ENCODE data around the gene PPP6R1.
"Not testable (repeated sequence)": the region's sequence is repeated elsewhere in the genome, so short reads cannot be mapped to it uniquely, and the experiment has no call there.

PPP6R1 gene

DNA sequence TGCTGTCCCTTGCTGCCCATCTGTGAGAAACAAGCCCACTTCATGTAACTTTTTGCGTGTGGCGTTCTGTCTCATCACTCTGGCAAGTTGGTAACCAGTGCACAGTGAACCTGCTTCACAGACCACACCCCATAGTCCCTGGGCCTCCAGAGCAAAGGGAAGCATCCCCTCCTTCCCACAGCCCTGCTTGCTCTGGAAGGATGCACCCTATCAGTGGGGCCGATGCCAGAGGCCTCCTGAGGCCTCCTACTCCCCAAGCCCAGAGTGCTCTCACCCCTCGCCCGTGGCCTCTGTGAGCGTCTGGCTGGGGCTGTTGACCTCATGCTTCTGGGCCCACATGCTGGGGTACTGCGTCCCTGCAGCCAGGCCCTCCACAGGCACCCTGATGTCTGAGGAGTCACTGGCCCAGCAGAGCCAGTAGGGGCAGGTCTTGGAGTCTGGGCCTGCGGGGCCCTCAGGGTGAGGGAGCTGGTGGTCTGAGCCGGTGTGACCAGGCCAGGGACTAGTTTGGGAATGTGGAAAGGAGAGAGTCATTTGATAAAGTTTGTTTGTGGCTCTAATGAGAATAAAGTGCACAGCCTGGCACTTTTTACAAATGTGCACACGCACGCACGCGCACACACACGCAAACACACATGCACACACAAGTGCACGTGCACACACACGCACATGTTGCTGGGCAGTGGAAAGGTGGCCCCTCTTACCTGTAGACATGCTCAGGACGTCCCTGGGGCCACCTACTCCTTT is 35.4 kb downstream of the PPP6R1 start:
- DNase-seq, result no peak

DNA sequence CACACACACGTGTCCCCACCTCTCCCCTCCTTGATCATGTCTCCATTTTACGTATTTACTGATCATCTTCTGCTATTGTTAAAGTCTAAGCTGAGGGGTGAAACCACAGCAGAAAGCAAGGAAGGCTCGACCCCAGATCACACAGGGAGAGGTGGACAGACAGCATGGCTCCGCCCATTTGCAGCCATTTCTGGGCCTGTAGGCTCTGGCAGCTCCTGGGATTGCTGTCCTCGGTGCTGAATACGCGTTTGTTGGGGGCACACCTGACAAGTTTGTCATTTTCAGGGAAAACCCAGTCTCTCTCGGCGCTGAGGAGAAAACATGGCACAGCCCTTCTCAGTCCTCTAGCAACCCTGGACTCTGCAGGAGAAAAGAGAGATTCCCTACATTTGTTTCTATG is 38.3 kb downstream of the PPP6R1 start:
- no peak for DNase-seq

DNA sequence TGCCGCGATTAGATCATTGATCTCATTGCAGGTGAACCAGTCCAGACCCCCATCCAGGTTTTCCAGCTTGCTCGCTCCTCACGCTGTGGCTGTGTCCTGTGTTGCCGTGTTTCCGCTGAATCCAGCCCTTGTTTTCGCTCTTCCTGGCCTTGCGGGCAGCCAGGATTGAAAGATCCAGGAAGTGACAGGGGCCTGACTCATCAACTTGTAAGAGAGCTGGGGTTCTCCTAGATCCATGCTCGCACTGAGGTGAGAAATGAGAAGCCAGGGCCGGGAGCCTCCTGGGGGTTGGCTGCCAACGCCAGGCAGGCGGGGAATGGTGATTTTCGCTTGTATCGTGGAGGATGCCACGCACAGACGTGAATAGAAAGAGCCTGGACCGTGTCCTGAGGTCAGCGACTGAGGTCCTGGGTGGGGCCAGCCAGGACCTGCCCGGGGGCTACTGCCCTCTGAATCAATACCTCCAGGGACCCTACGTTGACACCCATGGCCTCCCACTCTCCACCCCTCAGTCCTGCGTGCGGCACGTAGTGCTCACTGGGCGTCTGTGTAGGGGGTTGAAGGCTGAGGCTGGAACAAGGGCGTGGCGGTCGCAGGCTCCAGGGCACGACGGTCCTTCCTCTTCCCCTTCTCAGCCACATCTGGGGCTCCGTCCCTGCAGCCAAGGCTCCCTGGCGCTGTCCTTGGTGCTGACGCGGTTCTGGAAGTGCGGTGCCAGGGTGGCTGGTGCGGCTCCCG is 42.2 kb downstream of the PPP6R1 start:
- DNase-seq, result peak; percentile 51

- no peak for DNase-seq
Measured at GRCh38 chr19:55213547-55213946, 45.3 kb downstream of the PPP6R1 start.

DNA sequence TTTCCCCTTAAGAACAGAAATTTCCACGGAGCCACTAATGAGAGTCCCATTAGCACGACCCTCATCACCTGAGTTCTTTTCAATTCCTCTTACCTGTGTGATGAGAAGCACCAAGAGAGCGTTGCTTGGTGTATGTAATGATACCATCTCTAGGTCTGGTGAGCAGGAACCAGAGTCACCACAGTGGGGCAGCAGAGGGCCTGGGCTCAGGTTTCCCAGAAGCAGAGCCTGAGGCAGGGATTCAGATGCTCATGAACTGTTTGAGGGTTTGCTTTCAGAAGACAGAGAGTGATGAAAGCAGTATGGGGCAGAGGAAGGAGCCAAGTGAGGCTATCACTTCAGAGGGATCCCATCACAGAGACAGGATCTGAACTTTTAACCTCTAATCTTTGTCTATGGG is 46.4 kb downstream of the PPP6R1 start:
- peak; percentile 35 for DNase-seq

- DNase-seq, result no peak
Measured at GRCh38 chr19:55209693-55210472, 48.9 kb downstream of the PPP6R1 start.

DNA sequence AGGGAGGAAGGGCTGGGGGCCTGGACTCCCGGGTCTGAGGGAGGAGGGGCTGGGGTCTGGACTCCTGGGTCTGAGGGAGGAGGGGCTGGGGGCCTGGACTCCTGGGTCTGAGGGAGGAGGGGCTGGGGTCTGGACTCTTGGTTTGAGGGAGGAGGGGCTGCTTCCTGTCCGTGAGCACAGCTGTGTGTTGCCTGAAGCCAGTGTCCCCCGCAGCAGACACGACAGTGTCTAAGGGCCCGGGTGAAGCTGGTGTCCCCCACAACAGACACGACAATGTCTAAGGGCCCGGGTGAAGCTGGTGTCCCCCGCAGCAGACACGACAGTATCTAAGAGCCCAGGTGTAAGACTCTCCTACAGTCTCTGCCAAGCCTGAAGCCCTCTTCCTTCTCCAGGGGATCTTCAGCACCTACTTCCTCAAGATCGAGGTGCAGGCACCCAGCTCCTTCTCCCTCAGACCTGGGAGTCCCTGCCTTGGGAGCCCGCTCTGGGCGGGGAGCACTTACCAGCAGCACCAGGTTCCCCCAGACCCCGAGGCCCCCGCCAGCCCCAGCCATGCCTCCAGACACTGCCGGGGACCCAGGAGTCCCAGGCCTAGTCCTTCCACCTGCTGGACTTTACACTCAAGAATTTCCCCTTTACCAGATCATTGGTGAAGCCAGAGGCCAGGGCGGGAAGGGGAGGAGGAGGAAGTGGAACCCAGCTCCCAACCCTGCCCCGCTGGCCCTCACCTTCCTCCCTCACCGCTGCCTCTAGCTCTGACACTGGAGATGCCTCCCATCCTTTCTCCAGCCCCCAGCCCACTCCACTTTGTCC is 49.7 kb downstream of the PPP6R1 start, which contains the start of gene PTPRH:
Gene PTPRH, minus strand, starts transcription at position 622 of the 813 bp plus-strand sequence. Its CDS starts 68 bp downstream, at position 554.
- DNase-seq, result no peak

DNA sequence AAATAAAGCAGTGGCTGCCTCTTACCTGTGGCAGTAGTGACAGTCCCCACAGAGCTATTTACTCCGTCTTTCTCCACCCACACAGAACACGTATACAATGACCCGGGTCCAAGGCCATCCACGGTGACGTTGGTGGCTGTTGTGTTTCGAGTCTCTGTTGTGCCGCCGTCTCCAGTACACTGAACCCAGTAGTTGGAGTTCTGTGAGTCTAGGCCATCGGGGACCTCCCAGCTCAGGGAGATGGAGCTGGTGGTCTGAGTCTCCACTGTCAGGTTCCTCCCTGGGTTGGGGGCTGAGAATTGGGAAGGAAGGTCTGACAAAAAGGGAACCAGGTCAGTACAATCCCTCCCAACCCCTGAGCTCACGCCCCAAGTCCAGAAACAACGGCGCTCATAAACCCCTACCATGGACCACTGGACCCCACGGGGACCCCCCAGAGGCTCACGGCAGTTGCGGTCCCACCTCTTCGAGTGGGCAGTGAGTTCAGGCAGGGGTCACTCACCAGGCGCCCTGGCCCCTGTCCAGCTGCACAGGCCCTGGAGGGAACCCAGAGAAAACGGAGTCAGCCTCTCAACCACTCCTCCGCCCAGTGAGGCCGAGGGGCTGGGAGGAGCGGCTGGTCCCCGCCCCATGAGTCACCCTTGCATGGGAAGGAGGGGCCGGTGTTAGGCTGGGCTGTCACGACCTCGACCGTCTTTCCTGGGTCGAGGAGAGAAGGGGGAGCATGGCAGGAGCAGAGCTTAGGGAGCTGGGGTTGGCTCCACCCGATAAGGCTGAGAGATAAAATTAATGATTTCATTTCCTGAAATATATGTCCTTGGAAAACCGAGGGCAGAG is 51.9 kb downstream of the PPP6R1 start:
- DNase-seq, result no peak

DNA sequence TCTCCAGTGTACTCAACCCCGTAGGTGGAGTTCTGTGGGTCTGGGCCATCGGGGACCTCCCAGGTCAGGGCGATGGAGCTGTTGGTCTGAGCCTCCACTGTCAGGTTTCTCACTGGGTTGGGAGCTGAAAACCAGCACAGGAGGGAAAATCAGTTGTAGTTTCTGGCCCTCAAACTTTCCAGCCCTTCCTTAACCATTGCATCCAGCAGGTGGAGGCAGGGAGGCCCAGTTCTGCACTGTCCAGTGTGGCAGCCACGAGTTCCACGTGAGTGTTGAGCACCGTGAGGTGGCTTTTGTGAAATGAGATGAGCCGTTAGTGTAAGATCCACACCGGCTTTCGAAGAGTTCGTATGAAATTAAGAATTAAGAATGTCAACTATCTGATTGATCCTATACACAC is 56.6 kb downstream of the PPP6R1 start:
- DNase-seq, result not testable (repeated sequence)

DNA sequence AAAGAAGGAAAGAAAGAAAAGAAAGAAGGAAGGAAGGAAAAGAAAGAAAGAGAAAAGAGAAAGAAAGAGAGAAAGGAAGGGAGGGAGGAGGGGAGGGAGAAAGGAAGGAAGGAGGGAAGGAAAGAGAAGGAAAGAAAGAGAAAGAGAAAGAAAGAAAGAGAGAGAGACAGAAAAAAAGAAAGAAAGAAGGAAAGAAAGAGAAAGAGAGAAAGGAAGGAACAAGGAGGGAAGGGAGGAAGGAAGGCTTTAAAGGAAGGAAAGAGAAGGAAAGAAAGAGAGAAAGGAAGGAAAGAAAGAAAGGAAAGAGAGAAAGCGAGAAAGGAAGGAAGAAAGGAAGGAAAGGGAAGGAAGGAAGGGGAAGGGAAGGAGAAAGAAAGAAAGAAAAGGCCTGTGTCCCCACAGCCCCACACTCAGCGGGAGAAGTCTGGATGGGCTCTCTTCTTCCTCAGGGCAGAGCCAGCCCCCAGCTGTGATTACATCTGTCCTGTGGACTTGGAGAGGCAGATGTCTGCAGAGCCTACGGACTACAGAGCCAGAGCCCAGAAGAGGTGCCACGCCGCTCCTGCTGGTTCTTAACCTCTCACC is 59.1 kb downstream of the PPP6R1 start:
- no peak for DNase-seq

DNA sequence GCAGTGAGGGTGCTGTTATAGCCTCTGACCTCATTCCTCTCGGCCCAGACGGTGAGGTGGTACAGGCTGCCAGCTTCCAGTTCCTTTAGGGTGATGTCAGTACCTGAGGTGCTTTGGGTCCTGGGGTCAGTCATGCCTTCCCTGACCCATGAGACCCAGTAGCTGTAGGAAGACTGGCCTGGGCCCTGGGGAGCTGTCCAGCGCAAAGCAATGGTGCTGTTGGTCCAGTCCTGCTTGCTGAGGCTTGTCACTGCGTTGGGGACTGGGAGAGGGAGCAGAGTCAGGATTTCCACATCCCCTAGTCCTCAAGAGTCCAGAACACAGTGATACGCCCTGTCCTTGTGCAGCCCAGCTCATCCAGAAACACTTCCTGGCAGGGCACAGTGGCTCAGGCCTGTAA is 60.2 kb downstream of the PPP6R1 start:
- no peak for DNase-seq

GRCh38 chr19:55197528-55197927 is 61.3 kb downstream of the PPP6R1 start:
- no peak for DNase-seq

GRCh38 chr19:55196803-55197202 is 62.0 kb downstream of the PPP6R1 start:
- DNase-seq, result no peak

DNA sequence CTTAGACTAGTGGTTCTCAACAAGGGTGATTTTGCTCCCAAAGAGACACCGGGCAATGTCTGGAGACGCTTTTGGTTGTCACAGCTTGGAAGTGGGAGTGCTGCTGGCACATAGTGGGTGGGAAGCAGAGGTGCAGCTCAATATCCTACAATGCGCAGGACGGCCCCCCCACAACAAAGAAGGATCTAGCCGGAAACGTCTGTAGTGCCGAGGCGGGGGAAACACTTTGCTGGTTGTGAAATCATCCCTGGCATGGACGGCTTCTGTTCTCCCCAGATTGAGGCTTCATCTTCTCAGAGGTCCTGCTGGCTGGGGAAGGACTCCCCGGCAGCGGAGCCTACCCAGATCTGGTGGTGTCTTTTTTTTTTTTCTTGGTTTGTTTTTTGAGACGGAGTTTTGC is 65.3 kb downstream of the PPP6R1 start:
- no peak for DNase-seq

- DNase-seq, result no peak
Measured at GRCh38 chr19:55189403-55189835, 69.4 kb downstream of the PPP6R1 start.

- DNase-seq, result no peak
Measured at GRCh38 chr19:55188625-55189024, 70.2 kb downstream of the PPP6R1 start.

DNA sequence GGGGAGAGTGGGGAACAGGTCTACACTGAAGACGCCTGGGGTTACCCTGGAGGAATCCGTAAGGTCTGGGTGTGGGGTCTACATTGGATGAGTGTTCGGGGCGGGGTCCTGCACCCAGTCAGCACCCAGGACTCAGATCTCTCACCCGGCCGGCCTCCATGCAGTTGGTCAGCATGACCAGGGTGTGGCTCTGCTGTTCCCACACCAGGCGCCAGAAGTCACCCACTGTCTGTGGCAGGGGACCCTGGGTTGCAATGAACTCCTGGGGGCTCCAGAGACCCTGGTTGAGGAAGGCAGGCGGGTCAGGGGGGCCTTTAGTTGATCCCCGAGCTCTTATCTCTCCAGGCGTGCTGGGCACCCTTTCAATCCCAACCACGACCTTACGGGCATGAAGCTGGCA is 72.7 kb downstream of the PPP6R1 start:
- no peak for DNase-seq

DNA sequence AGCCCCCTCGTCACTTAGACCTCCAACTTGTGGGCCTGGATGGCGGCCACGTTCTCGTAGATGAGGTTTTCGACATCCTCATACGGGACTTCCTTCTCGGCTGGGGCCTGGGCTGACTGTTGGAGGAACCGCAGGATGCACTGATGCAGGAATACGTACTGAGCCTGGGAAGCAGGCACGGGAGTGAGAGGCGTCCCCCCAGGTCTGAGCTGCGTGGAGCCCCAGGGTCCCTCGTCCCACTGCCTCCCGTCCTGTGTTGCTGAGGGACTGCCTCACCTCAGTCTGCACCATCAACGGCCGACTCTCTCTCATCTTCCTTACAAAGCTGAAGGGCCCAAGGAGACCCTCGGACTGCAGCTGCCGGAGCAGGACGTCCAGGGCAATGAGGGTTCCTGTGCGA is 77.1 kb downstream of the PPP6R1 start:
- no peak for DNase-seq
